Globus pallidus (tissue), 1 donor: ENCODE measurements around the gene CBX6.

ENCODE experiments used
- DNase-seq: peaks from one replicate; pipeline ENCODE4 v3.0.0-alpha.2; 2015; ENCODE audit warnings: low spot score

Gene CBX6

GRCh38 chr22:38819387-38819940, 52.6 kb downstream of the CBX6 start:
- DNase-seq = no peak

GRCh38 chr22:38817196-38817595, 54.8 kb downstream of the CBX6 start:
- no peak for DNase-seq

- DNase-seq = no peak
Observed at GRCh38 chr22:38815842-38816241, 56.2 kb downstream of the CBX6 start.
